B cell (primary cell): Measurements from ENCODE around the gene ANKRD11. TPM values are rescaled to one million over a fixed set of nuclear protein-coding genes. Genes with fewer than 3 reads are reported as not detected.

ENCODE experiments used
- ATAC-seq: fragments of 200-7000 bp; cut with Tn5 transposase; one replicate; pipeline ENCODE4 v1.10.0; 2021; ENCODE audit warnings: low read depth, mild to moderate bottlenecking, moderate number of reproducible peaks, moderate library complexity
- CTCF ChIA-PET: fragments of 350-600 bp; sonication (Branson Sonifier 250); formaldehyde crosslinking; loops from one replicate; lab custom pipeline; 2021; ENCODE audit warnings: antibody characterized with exemption, inconsistent platforms; lab: Charles Lee
- POLR2A ChIA-PET: fragments of 350-600 bp; sonication (Branson Sonifier 250); formaldehyde crosslinking; loops from one replicate; lab custom pipeline; 2021; ENCODE audit warnings: antibody characterized with exemption; lab: Charles Lee
- DNase-seq: peaks from one replicate; pipeline ENCODE4 v3.0.0; 2013
- H2AFZ ChIP-seq: 2 replicates; pipeline ENCODE4 v1.6.1; 2012; ENCODE audit warnings: mild to moderate bottlenecking, low read depth, low read length; ENCODE audit not compliant: insufficient read depth, poor library complexity, severe bottlenecking
- H3K27ac ChIP-seq, 2 donors: 1 replicate in 1 of 2; 2 replicates in 1 of 2; pipeline ENCODE4 v1.5.1; 2012 to 2013; ENCODE audit warnings: low read length in 2 of 2, mild to moderate bottlenecking in 2 of 2, moderate library complexity in 1 of 2
- H3K27me3 ChIP-seq, 4 experiments: fragments of 200-600 bp in 1 of 4; sonication (generic) in 1 of 4; replicated peaks in 1 of 4; 1 replicate in 2 of 4; 2 replicates in 2 of 4; pipeline versions ENCODE4 v1.6.1 to v1.7.0; 2013 to 2016; ENCODE audit warnings: low read length in 3 of 4, mild to moderate bottlenecking in 2 of 4, mixed read lengths in 1 of 4, moderate library complexity in 1 of 4; ENCODE audit not compliant: insufficient read depth in 4 of 4, control insufficient read depth in 3 of 4; ENCODE audit errors: control extremely low read depth in 1 of 4
- H3K36me3 ChIP-seq, 2 experiments: replicated peaks in 1 of 2; 1 replicate in 1 of 2; 2 replicates in 1 of 2; pipeline versions ENCODE4 v1.6.1 to v1.7.1; 2013; ENCODE audit warnings: low read length in 1 of 2; ENCODE audit not compliant: insufficient read depth in 2 of 2, control insufficient read depth in 1 of 2; ENCODE audit errors: control extremely low read depth in 1 of 2, extremely low read depth in 1 of 2
- H3K4me1 ChIP-seq, 2 donors: fragments of 200-600 bp in 1 of 2; sonication (generic) in 1 of 2; 1 replicate in 1 of 2; 2 replicates in 1 of 2; pipeline versions ENCODE4 v1.5.1 to v1.6.1; 2013 to 2017; ENCODE audit warnings: low read length in 2 of 2; ENCODE audit not compliant: control insufficient read depth in 2 of 2, insufficient read depth in 2 of 2
- H3K4me2 ChIP-seq: replicated peaks from 2 replicates; pipeline ENCODE3; 2012; ENCODE audit warnings: mild to moderate bottlenecking, low read depth, low read length; ENCODE audit not compliant: poor library complexity, severe bottlenecking
- H3K4me3 ChIP-seq, 5 experiments: fragments of 200-600 bp in 1 of 5; sonication (generic) in 1 of 5; 1 replicate in 3 of 5; 2 replicates in 2 of 5; pipeline versions ENCODE4 v1.5.1 to v1.7.0; 2011 to 2016; ENCODE audit warnings: low read length in 4 of 5, mild to moderate bottlenecking in 4 of 5, low read depth in 2 of 5, control low read depth in 1 of 5, moderate library complexity in 1 of 5; ENCODE audit not compliant: insufficient read depth in 1 of 5; ENCODE audit errors: control extremely low read depth in 1 of 5, extremely low read depth in 1 of 5
- H3K79me2 ChIP-seq: fragments of 200-600 bp; sonication (generic); one replicate; pipeline ENCODE4 v1.6.0; 2016; ENCODE audit warnings: low read length; ENCODE audit not compliant: control insufficient read depth, insufficient read depth
- H3K9ac ChIP-seq: fragments of 200-600 bp; sonication (generic); 2 replicates; pipeline ENCODE4 v1.6.1; 2017; ENCODE audit warnings: mild to moderate bottlenecking, low read length, moderate library complexity
- H3K9me3 ChIP-seq, 3 donors: one replicate each; pipeline versions ENCODE4 v1.6.1 to v1.7.1; 2013; ENCODE audit warnings: low read length in 2 of 3; ENCODE audit not compliant: control insufficient read depth in 2 of 3, insufficient read depth in 1 of 3; ENCODE audit errors: control extremely low read depth in 1 of 3
- H4K20me1 ChIP-seq: 2 replicates; pipeline ENCODE4 v1.6.0; 2012; ENCODE audit warnings: mild to moderate bottlenecking, low read length; ENCODE audit not compliant: insufficient read depth, control insufficient read depth, poor library complexity, severe bottlenecking
- H3K27ac Mint-ChIP-seq: one replicate; pipeline ENCODE4 v1.8.0; 2021; ENCODE audit warnings: mixed read lengths
- H3K27me3 Mint-ChIP-seq: one replicate; pipeline ENCODE4 v1.8.0; 2021; ENCODE audit warnings: mixed read lengths
- H3K4me1 Mint-ChIP-seq: one replicate; pipeline ENCODE4 v1.8.0; 2021; ENCODE audit warnings: mixed read lengths
- H3K4me3 Mint-ChIP-seq: one replicate; pipeline ENCODE4 v1.8.0; 2021; ENCODE audit warnings: mixed read lengths
- H3K9me3 Mint-ChIP-seq: one replicate; pipeline ENCODE4 v1.8.0; 2022; ENCODE audit warnings: mixed read lengths; ENCODE audit not compliant: insufficient read depth
- CTCF ChIP-seq: fragments of 200-600 bp; IDR thresholded peaks from one replicate; pipeline ENCODE4 v1.8.0; 2022; ENCODE audit warnings: antibody characterized with exemption, mild to moderate bottlenecking
- EZH2 ChIP-seq: IDR thresholded peaks from 2 replicates; pipeline ENCODE4 v1.6.1; 2012; ENCODE audit warnings: borderline replicate concordance, low read depth, mild to moderate bottlenecking, moderate library complexity, low read length; ENCODE audit not compliant: insufficient read depth, poor library complexity, severe bottlenecking
- WGBS: methylation state at CpG from one replicate; pipeline ENCODE4 v1.1.5; 2013; ENCODE audit warnings: missing lambda C conversion rate; ENCODE audit not compliant: insufficient coverage; 5-methylcytosine and 5-hydroxymethylcytosine counted together
- intact Hi-C: fragments of 100-400 bp; cut with micrococcal nuclease; formaldehyde crosslinking; loops from one replicate; pipeline ENCODE4 v1.10.0; 2022
- polyA plus RNA-seq: library from polyadenylated mRNA; depleted of rRNA; stranded (reverse); fragments of >200 nt; gene quantifications from 2 replicates; pipeline ENCODE4 v1.2.3, GENCODE V29; 2012
- total RNA-seq, 2 donors: library from RNA; stranded (reverse); fragments of 120-200 nt in 1 of 2; gene quantifications; 1 replicate in 1 of 2; 2 replicates in 1 of 2; pipeline versions ENCODE4 v1.2.3 to v1.2.4, GENCODE V29; 2013 to 2022

The ANKRD11 gene
- total and polyA plus RNA-seq, 2 donors (not counting 1 experiment from before 2014, with no cell fraction given) = 67.9 to 314 TPM

GRCh38 chr16:89517128-89517527, 26.8 kb upstream of the ANKRD11 start:
- POLR2A ChIA-PET = no interaction called here
- Histone ChIP-seq H3K27ac (no peak overlapping the region), H3K4me2 (no peak overlapping the region), H3K4me3 (no peak overlapping the region), H3K4me1 (no peaks in the 10 kb centered on the region), H3K9ac (no peak overlapping the region), H3K27me3 (no peaks in the 10 kb centered on the region), H3K36me3 (peaks cover 8 to 55% of the 10 kb centered on the region in 2 experiments), H3K79me2 (peaks cover 79% of the 10 kb centered on the region), H3K9me3 (no peaks in the 10 kb centered on the region), H2AFZ (no peak overlapping the region), H4K20me1 (peaks cover 66% of the 10 kb centered on the region)
- H3K4me3 Mint-ChIP-seq = no peak overlapping the region
- no peak overlapping the region for H3K27ac Mint-ChIP-seq
- no peak for TF ChIP-seq CTCF
- TF ChIP-seq EZH2 = no peak
- ATAC-seq = no peak
- no peak for DNase-seq
- 86% methylated on average over 9 of the region's 9 CpGs for WGBS
- H3K27me3 Mint-ChIP-seq = no peaks in the 10 kb centered on the region
- CTCF ChIA-PET = interaction anchor here (0.7 kb wide), 2 partner anchors 8 to 248 kb away, joined by 3 to 4 read pairs; no protein-coding TSS in a partner anchor
- H3K9me3 Mint-ChIP-seq = no peaks in the 10 kb centered on the region
- no peaks in the 10 kb centered on the region for H3K4me1 Mint-ChIP-seq
- intact Hi-C loops = no loop called here

GRCh38 chr16:89512453-89512852, 22.1 kb upstream of the ANKRD11 start:
- TF ChIP-seq CTCF (no peak), EZH2 (no peak)
- no peak overlapping the region for H3K27ac Mint-ChIP-seq
- no peak overlapping the region for H3K4me3 Mint-ChIP-seq
- ChIA-PET CTCF (no interaction called here), POLR2A (no interaction called here)
- Histone ChIP-seq H3K4me1 (peaks cover 10 to 13% of the 10 kb centered on the region in 2 donors), H3K9ac (no peak overlapping the region), H3K79me2 (peaks cover 66% of the 10 kb centered on the region), H2AFZ (no peak overlapping the region), H4K20me1 (peaks cover 47% of the 10 kb centered on the region), H3K4me2 (no peak overlapping the region), H3K27ac (no peak overlapping the region), H3K36me3 (peaks cover 10 to 43% of the 10 kb centered on the region in 2 experiments), H3K9me3 (no peaks in the 10 kb centered on the region), H3K27me3 (no peaks in the 10 kb centered on the region), H3K4me3 (no peak overlapping the region)
- H3K9me3 Mint-ChIP-seq = no peaks in the 10 kb centered on the region
- WGBS = 100% methylated on average over 5 of the region's 9 CpGs
- ATAC-seq (no peak), DNase-seq (no peak)
- intact Hi-C loops = no loop called here
- H3K27me3 Mint-ChIP-seq = no peaks in the 10 kb centered on the region
- peaks cover 10% of the 10 kb centered on the region for H3K4me1 Mint-ChIP-seq
